ENCODE measurements around the gene RABGAP1L. TPM values are rescaled to one million over a fixed set of nuclear protein-coding genes. Genes with fewer than 3 reads are reported as not detected.
"Not testable (repeated sequence)": the region's sequence is repeated elsewhere in the genome, so short reads cannot be mapped to it uniquely, and the experiment has no call there.

RABGAP1L gene
- total RNA-seq, 2 experiments from 2014 or later: 98.1 to 158 TPM

GRCh38 chr1:174309490-174309889 lies 150.2 kb downstream of the RABGAP1L start:
- Histone ChIP-seq H3K79me2 (ENCODE audit: insufficient read depth, low read depth, low read length) (peaks cover 26% of the 10 kb centered on the region; the same call in 1 of the 2 replicates), H4K20me1 (ENCODE audit: insufficient read depth, low read length) (no peaks in the 10 kb centered on the region), H3K27ac (ENCODE audit: low read depth, low read length, poor library complexity, severe bottlenecking) (no peak overlapping the region), H3K4me2 (ENCODE audit: low read length) (no peak overlapping the region), H3K4me3 (ENCODE audit: low read depth, low read length, poor library complexity, severe bottlenecking) (no peak overlapping the region), H2AFZ (ENCODE audit: low read length) (no peak overlapping the region), H3K4me1 (ENCODE audit: insufficient read depth, low read length, poor library complexity, severe bottlenecking) (no peaks in the 10 kb centered on the region), H3K9me3 (ENCODE audit: low read length) (peaks cover 68% of the 10 kb centered on the region), H3K36me3 (ENCODE audit: insufficient read depth, low read length) (peaks cover 90% of the 10 kb centered on the region), H3K9me2 (ENCODE audit: insufficient read depth, low read length) (no peaks in the 10 kb centered on the region)
- intact Hi-C loops (cut with micrococcal nuclease; ENCODE audit: unreplicated experiment): no loop called here
- ChIA-PET CTCF (ENCODE audit: unreplicated experiment) (no interaction called here), POLR2A (interaction anchor here (1.0 kb wide), 1 partner anchor 111 kb away, joined by 4 read pairs; no protein-coding TSS in a partner anchor)
- TF ChIP-seq CTCF (conservative IDR thresholded peaks at IDR 0.05; ENCODE audit: low read length) (no peak), EZH2phosphoT487 (IDR thresholded peaks at IDR 0.05; ENCODE audit: borderline replicate concordance, low read depth, low read length) (no peak)
- no peak for DNase-seq (ENCODE audit: low spot score)
- BruUV-seq (replicated peaks): no TSS peak

GRCh38 chr1:174314433-174314832 lies 155.1 kb downstream of the RABGAP1L start:
- ChIA-PET CTCF (ENCODE audit: unreplicated experiment) (no interaction called here), POLR2A (interaction anchor here (0.6 kb wide), 1 partner anchor 889 kb away, joined by 3 read pairs; no protein-coding TSS in a partner anchor)
- Histone ChIP-seq H3K36me3 (ENCODE audit: insufficient read depth, low read length) (peaks cover 84% of the 10 kb centered on the region), H4K20me1 (ENCODE audit: insufficient read depth, low read length) (no peaks in the 10 kb centered on the region), H3K4me1 (ENCODE audit: insufficient read depth, low read length, poor library complexity, severe bottlenecking) (no peaks in the 10 kb centered on the region), H3K9me2 (ENCODE audit: insufficient read depth, low read length) (no peaks in the 10 kb centered on the region), H3K9me3 (ENCODE audit: low read length) (peaks cover 60% of the 10 kb centered on the region), H2AFZ (ENCODE audit: low read length) (no peak overlapping the region), H3K4me3 (ENCODE audit: low read depth, low read length, poor library complexity, severe bottlenecking) (no peak overlapping the region), H3K27ac (ENCODE audit: low read depth, low read length, poor library complexity, severe bottlenecking) (no peak overlapping the region), H3K4me2 (ENCODE audit: low read length) (no peak overlapping the region), H3K79me2 (ENCODE audit: insufficient read depth, low read depth, low read length) (peaks cover 26% of the 10 kb centered on the region; the same call in 1 of the 2 replicates)
- BruUV-seq (replicated peaks): no TSS peak
- no peak for TF ChIP-seq EZH2phosphoT487 (IDR thresholded peaks at IDR 0.05; ENCODE audit: borderline replicate concordance, low read depth, low read length)
- intact Hi-C loops (cut with micrococcal nuclease; ENCODE audit: unreplicated experiment): no loop called here
- DNase-seq (ENCODE audit: low spot score): no peak

GRCh38 chr1:174315239-174315638 lies 155.9 kb downstream of the RABGAP1L start:
- Histone ChIP-seq H3K36me3 (ENCODE audit: insufficient read depth, low read length) (peaks cover 84% of the 10 kb centered on the region), H3K4me3 (ENCODE audit: low read depth, low read length, poor library complexity, severe bottlenecking) (no peak overlapping the region), H3K27ac (ENCODE audit: low read depth, low read length, poor library complexity, severe bottlenecking) (no peak overlapping the region), H2AFZ (ENCODE audit: low read length) (no peak overlapping the region), H3K9me2 (ENCODE audit: insufficient read depth, low read length) (no peaks in the 10 kb centered on the region), H3K4me1 (ENCODE audit: insufficient read depth, low read length, poor library complexity, severe bottlenecking) (no peaks in the 10 kb centered on the region), H3K79me2 (ENCODE audit: insufficient read depth, low read depth, low read length) (peaks cover 22% of the 10 kb centered on the region; the same call in 1 of the 2 replicates), H3K4me2 (ENCODE audit: low read length) (no peak overlapping the region), H3K9me3 (ENCODE audit: low read length) (peaks cover 60% of the 10 kb centered on the region), H4K20me1 (ENCODE audit: insufficient read depth, low read length) (no peaks in the 10 kb centered on the region)
- ChIA-PET CTCF (ENCODE audit: unreplicated experiment) (no interaction called here), POLR2A (interaction anchor here (1.0 kb wide), 1 partner anchor 8 kb away, joined by 4 read pairs; no protein-coding TSS in a partner anchor)
- DNase-seq (ENCODE audit: low spot score): no peak
- intact Hi-C loops (cut with micrococcal nuclease; ENCODE audit: unreplicated experiment): no loop called here
- TF ChIP-seq EZH2phosphoT487 (IDR thresholded peaks at IDR 0.05; ENCODE audit: borderline replicate concordance, low read depth, low read length) (no peak), CTCF (conservative IDR thresholded peaks at IDR 0.05; ENCODE audit: low read length) (no peak)
- no TSS peak for BruUV-seq (replicated peaks)

GRCh38 chr1:174320897-174321296 lies 161.6 kb downstream of the RABGAP1L start:
- H4K20me1 ChIP-seq (ENCODE audit: insufficient read depth, low read length); H3K27ac ChIP-seq (ENCODE audit: low read depth, low read length, poor library complexity, severe bottlenecking); intact Hi-C loops (cut with micrococcal nuclease; ENCODE audit: unreplicated experiment); H3K79me2 ChIP-seq (ENCODE audit: insufficient read depth, low read depth, low read length); POLR2A ChIA-PET; BruUV-seq (replicated peaks); H3K4me2 ChIP-seq (ENCODE audit: low read length); H3K4me3 ChIP-seq (ENCODE audit: low read depth, low read length, poor library complexity, severe bottlenecking); H3K9me2 ChIP-seq (ENCODE audit: insufficient read depth, low read length); H2AFZ ChIP-seq (ENCODE audit: low read length); CTCF ChIA-PET (ENCODE audit: unreplicated experiment): not testable (repeated sequence)
- H3K36me3 ChIP-seq (ENCODE audit: insufficient read depth, low read length): peaks cover 88% of the 10 kb centered on the region
- H3K4me1 ChIP-seq (ENCODE audit: insufficient read depth, low read length, poor library complexity, severe bottlenecking): peaks cover 13% of the 10 kb centered on the region
- DNase-seq (ENCODE audit: low spot score): peak; percentile 29
- peaks cover 71% of the 10 kb centered on the region for H3K9me3 ChIP-seq (ENCODE audit: low read length)

All from OCI-LY7 (cell line).